H54 (cell line): Measurements from ENCODE around the gene ETNPPL.

Experiments used
- DNase-seq: peaks from one replicate; pipeline ENCODE4 v3.0.0; 2011; ENCODE audit warnings: low spot score, mixed read lengths; ENCODE audit not compliant: insufficient read length
- FAIRE-seq: peaks from 3 replicates; lab custom pipeline; 2011; peaks lifted over from hg19 to GRCh38; lab: Jason Lieb, UNC
- POLR2A ChIP-seq: IDR thresholded peaks from 2 replicates; pipeline ENCODE4 v1.6.1; 2011; ENCODE audit warnings: low read depth, mild to moderate bottlenecking, low read length

The ETNPPL gene

DNA sequence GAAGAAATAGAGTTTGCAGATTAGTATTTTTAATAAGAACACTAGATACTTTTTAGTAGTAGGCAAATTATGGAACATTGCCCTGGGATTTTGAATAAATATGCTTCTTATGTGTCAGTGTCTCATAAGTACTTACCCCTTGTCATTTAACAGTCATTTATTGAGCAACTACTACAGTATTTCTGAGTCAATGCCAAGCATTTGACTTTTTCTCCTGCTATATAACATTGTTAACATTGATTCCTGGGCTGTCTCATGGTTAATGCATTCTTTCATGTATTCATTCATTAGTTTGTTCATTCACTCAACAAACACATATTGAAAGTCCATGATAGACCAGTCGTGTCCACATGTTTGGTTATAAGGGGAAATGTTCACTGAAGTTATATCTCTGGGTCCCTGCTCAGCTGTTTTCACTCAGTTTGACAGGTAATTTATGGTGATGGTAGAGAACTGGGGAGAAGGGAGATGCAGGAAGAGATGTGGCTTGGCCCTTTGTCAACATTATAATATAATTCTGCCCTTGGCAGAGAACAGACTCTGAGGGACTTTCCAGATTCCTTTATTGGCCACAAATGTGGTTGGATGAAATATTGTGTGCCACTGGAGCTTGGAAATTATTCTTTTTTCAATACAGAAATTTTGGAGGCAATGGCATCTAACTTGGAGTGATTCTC lies 62.6 kb downstream of the ETNPPL start:
- FAIRE-seq (no peak), DNase-seq (no peak)
- no peak for TF ChIP-seq POLR2A

DNA sequence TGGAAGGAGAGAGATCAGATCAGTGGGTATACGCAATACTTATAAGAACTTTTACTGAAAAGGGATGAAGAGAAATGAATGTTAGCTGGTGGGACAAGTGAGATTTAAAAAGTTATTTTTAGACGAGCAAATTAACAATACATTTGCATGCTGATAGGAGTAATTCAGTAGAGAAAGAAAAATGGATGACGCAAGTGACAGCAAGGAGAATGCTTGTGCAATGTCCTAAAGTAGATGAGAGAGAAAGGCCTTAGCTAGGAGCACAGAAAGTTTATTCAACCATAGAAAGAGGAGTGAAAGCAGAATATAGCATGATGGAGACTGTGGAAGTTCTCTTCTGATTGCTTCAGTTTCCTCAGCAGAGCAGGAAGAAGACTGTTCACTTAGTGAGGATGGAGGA lies 66.7 kb downstream of the ETNPPL start:
- no peak for TF ChIP-seq POLR2A

DNA sequence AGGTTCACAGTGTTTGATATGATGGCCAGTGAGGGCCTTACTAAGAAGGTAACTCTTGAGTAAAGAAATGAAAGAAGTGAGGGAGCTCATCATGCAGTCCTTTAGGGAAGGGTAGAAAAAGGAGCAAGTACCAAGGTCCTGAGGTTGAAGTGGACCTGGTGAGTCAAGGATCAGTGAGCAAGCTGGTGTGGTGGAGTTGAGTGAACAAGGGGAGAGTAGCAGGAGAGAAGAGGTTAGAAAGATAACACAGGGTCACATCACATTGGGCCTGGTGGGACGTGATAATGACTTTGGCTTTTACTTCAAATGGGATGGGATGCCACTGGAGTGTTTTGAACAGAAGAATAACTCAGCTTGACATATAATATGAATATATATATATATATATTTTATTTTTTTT lies 67.8 kb downstream of the ETNPPL start:
- TF ChIP-seq POLR2A = no peak
- FAIRE-seq (no peak), DNase-seq (no peak)

More for the DNA sequence above, 66.7 kb downstream of the ETNPPL start:
- no peak for FAIRE-seq
- no peak for DNase-seq

DNA sequence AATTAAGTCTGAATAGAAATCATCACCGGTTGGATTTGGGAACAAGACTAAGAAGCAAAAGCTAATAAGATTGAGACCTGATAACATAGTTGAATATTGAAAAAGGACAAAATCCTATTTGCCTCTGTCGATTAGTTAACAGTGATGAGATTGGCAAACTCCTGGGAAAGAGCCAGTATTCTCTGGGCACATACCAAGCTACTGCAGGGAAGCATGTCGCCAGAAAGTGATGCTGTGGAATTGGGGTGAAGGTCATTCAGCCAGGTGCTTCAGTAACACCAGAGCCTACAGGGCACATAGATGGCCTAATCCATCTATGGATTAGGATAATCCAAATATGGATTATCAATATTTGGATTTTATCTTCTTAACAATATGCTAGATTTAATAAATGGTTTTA lies 68.4 kb downstream of the ETNPPL start:
- no peak for TF ChIP-seq POLR2A
- DNase-seq = no peak
- no peak for FAIRE-seq

DNA sequence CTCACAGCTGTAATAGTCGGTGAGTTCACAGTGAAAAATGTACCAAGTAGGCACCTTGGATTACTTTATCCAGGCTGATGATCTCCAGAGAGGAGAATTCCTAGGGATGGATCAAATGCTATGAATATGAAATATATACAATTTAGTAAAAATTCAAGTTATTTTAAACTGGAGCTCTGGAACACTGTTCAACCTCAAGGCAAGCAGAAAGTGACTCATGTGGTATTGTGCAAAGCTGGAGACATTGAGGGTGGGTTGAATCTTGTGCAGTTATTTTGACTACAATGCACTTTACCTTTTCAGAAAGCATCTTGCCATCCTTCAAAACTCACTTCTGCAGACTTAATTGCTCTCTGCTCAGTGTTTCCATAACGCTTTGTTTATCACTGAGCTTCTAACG lies 69.0 kb downstream of the ETNPPL start:
- no peak for FAIRE-seq
- no peak for TF ChIP-seq POLR2A

DNA sequence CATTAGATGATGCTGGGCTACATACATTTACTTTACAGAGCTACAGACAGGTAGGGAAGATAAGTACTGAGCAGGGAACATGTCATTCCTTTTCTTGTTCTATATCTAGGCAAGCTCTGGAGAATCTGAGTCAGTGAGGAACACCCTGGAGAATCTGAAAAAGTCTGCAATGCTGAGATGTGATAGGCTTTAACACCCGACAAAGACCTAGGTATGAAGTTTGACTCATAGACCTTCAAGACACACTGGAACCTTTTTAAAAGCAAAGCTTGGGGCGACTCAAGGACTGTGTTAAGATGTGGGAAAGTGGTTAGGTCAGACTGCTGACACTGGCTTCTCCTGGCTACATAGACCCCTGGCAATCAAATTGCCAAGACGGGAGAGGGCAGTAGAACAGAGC lies 69.6 kb downstream of the ETNPPL start:
- no peak for TF ChIP-seq POLR2A

More for the DNA sequence above, 69.0 kb downstream of the ETNPPL start:
- no peak for DNase-seq

More for the DNA sequence above, 69.6 kb downstream of the ETNPPL start:
- DNase-seq = no peak
- no peak for FAIRE-seq
